Activated CD4-positive, CD25-positive, alpha-beta regulatory T cell (primary cell): ENCODE results near the gene IGFBP5.

Experiments
- DNase-seq, 4 experiments: peaks; one replicate each; lab custom pipeline; 2025; lab: John Stamatoyannopoulos, UW

Gene IGFBP5

DNA sequence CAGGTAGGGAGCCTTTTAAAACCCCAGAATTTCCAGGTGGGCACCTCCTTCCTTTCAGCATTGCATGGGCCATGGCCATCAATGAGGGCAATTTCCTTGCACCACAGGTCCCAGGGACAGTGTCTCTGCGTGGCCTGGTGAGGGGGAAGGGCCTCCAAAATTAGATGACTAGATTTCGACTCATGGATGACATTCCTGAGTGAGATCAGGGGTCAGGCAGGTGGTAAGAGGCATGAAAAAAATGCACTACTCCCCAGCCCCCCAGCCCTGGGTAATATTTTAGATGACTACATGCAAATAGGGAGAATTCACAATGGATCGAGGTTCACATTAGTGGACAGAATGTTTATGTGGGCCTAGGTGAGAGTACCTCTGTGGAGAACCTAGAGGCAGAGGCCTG is 19.0 kb upstream of the IGFBP5 start:
- DNase-seq: no peak

GRCh38 chr2:216713691-216714336 is 18.5 kb upstream of the IGFBP5 start:
- no peak for DNase-seq

DNA sequence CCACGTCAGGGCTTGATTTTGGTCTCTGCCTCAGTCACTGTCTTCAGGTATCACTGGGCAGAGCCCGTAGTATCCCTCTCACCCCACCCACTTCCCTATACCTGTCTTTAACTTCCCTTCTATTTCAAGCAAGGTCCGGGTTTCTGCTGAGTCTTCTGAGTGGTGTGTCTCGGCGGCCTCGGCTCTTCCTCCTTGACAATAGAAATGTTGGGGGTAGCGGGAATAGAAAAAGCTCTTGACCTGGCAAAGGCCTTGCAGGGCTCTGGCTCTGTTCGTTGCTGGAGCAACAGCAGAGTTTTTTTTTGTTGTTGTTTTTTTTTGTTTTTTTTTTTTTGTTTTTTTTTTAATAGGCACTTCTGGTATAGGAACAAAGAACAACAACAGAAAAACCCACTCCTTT is 16.0 kb upstream of the IGFBP5 start:
- DNase-seq: no peak

- DNase-seq: no peak
Observed at GRCh38 chr2:216710551-216711301, 15.4 kb upstream of the IGFBP5 start.

DNA sequence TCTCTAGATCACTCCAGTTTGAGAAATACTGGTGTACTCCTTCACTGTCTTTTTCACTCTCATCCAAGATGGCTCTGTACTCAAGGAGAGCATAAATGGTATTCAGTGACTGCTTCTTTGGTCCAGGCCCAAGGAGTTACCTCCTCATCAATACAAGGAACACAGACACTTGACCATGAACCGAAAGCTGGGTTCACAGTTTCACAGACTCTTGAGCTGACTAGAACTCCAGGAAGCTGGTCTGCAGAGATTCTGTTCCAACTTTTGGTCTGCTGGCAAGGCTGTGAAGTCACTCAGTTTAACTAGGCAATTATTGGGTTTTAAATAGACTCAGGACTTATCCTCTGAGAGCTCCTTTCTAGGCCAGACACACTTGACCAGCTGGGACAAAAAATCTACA is 7.4 kb upstream of the IGFBP5 start:
- no peak for DNase-seq

DNA sequence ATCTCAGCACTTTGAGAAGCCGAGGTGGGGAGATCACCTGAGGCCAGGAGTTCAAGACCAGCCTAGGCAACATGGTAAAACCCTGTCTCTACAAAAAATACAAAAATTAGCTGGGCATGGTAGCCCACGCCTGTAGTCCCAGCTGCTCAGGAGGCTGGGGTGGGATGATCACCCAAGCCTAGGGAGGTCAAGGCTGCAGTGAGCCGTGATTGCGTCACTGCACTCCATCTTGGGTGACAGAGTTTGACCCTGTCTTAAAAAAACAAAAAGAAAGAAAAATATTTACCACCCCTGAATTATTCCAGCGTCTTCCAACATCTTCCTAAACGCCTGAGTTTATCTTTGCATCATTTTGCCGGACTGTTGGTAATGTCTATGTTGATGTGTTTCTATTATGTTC is 6.2 kb upstream of the IGFBP5 start:
- DNase-seq: no peak

GRCh38 chr2:216700781-216701180 is 5.4 kb upstream of the IGFBP5 start:
- DNase-seq: no peak

- no peak for DNase-seq
Observed at GRCh38 chr2:216700088-216700567, 4.8 kb upstream of the IGFBP5 start.

DNA sequence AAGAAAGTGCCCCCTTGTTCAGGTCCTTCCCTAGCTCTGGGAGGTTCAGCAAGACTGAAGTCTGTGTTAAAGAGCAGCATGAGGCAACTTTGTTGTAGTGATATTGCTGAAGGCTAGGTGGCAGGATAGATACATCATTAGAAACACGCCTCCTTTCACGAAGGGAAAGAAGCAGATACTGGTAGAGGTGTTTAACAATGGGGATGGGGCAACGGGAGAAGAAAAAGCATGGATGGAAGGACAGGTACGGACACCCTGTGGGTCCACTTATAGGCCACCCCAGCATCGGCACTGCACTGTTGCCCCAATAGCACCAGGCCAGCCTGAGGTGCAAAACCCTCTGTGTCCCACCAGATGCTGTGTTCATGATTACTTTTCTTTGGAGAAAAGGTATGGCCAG is 3.5 kb upstream of the IGFBP5 start:
- DNase-seq: no peak

DNA sequence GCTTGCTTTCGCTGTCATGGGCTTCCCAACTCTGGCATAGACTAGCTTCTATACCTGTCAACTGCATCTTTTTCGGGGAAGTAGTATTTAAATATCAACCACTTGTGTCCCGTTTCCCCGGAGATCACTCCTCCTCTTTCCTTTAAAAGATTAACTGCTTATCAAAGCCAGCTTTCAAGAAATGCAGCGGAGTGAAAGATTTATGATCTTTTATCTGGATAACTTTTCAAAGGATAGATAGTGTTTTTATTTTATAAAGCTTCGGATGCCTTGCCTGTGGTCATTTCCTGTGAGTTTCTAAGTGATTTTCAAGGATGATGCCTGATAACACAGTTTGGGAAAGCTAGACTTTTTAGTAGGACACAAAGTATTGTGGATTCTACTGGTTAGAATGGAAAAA is 2.9 kb upstream of the IGFBP5 start:
- no peak for DNase-seq

GRCh38 chr2:216696751-216697560 is 1.6 kb upstream of the IGFBP5 start:
- no peak for DNase-seq

GRCh38 chr2:216696321-216696720 is 972 bp upstream of the IGFBP5 start:
- no peak for DNase-seq

DNA sequence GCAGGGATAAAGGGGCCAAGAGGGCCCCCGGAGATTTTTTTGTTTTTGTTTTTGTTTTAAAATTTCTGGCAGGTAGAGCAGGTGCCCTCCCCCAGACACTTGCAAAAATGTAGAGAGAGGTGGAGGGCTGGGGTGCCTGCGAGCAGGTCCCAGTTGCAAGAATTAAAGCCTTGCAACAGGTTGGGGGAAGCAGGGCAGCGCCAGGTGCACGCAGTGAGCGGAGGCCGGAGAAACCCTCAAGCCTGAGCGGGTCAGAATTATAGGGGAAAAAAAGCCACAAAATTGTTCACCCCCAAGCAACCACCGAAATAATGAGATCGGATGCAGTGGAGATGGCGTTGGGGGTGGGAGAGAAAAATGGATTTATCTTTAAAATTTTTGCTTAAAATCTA is 527 bp downstream of the IGFBP5 start:
- no peak for DNase-seq

DNA sequence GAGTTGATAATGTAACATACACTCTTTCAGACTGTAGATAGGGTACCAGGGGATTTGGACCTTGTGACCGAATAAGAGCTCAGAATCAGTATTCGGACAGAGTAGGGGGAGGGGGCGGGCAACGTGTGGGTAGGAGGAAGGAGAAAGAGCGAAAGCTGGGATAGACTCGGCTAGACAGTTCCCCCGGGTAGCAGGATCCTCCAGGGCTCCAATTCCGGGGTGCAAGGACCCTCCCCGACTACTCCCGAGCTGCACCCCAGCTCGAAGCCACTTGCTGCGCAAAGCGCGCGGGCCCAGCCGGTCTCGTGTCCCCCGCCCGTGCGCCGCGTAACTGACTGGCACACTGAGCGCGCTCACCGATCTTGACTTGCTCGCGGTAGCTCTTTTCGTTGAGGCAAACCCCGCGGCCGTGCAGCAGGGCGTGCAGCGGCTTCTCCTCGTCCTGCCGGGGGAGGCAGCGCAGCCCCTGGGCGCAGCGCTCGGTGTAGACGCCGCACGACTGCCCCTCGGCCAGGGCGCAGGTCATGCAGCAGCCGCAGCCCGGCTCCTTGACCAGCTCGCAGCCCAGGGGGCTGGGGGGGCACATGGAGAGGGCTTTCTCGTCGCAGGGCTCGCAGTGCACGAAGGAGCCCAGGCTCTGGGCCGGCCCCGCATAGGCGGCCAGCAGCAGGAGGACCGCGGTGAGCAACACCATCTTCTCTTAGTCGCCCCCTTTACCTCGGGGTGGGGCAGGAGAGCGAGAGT is 1.1 kb downstream of the IGFBP5 start:
- no peak for DNase-seq

- no peak for DNase-seq
Observed at GRCh38 chr2:216693414-216694080, 1.8 kb downstream of the IGFBP5 start.

DNA sequence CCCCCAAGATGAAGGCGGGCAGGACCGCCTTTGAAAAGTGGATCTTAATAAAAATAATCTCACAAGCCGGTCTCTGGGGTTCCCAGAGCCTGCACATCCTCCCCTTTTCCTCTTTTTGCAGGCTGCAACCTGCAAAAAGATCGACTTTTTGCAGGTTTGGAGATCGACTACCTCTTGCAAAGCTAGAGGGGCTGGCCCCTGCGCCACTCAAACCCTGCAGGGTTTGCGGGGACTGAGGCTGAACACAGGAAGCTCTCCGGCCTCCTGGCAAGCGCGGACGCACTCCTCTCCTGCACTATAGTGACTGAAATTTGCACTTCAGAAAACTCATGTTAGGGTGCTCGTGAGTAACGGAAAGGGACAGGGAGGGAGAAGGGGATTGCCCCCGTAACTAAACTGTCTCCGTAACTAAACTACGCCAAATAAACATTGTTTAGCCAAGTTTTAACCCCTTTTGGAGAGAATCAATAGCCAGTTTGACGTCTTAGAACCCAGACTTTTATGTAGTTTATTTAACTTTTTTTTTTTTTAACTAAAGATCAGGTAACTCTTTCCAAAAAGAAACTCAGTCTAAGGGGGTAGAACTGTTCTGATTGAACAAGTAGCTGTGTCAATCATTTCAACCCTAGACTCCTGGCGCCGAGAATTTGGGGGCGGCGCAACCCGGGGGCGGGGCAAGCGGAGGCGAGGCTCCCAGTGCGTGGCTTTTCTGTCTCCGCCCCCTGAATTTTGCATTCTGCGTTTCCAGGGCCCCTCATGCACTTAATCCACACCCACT is 2.5 kb downstream of the IGFBP5 start:
- peak in 1 of 4 experiments; percentile 2 for DNase-seq

- no peak for DNase-seq
Observed at GRCh38 chr2:216690853-216691741, 4.3 kb downstream of the IGFBP5 start.

DNA sequence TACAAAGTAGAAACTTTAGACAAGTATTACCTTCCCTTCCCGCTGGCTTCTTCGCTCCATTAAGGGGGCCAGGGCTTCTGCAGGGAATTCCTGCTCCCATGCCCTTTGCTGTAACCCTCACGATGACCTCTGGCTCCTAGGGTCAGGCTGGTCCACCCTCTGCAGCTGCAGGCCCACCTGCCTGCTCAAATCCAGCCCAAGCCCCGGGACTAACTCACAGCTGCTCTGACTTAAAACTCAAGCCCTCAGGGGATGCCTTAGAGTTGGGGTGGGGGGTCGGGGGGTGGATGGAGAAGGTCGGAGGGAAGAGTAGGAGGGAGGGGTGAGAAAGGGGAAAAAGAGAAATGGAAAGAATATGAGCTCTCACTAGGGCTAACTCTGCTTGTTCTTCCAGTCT is 4.9 kb downstream of the IGFBP5 start:
- no peak for DNase-seq

DNA sequence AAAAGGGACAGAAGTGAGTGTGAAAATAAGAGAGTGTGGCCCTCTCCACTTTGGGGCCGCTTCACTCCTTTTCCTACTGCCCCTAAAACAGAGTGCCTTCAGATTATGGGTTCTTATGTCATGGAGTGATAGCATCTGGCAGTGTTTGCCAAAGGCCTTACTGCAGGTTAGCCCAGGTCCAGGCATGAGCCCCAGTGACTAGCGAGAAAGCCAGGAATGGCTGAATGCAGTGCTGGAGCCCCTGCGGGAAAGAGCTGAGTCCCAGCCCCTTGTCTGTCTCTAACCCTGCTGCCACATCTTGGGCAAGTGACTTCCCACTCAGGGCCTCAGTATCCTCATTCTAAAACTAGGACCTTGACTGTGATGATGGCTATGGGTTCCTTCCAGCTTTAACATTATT is 6.0 kb downstream of the IGFBP5 start:
- DNase-seq: no peak
